GM18909 (cell line): Measurements from ENCODE around the gene LENEP.

Experiments
- ATAC-seq: cut with Tn5 transposase; IDR thresholded peaks from one replicate; pipeline ENCODE4 v1.9.1; 2021; ENCODE audit warnings: mild to moderate bottlenecking; ENCODE audit not compliant: unreplicated experiment, poor library complexity

Gene LENEP

DNA sequence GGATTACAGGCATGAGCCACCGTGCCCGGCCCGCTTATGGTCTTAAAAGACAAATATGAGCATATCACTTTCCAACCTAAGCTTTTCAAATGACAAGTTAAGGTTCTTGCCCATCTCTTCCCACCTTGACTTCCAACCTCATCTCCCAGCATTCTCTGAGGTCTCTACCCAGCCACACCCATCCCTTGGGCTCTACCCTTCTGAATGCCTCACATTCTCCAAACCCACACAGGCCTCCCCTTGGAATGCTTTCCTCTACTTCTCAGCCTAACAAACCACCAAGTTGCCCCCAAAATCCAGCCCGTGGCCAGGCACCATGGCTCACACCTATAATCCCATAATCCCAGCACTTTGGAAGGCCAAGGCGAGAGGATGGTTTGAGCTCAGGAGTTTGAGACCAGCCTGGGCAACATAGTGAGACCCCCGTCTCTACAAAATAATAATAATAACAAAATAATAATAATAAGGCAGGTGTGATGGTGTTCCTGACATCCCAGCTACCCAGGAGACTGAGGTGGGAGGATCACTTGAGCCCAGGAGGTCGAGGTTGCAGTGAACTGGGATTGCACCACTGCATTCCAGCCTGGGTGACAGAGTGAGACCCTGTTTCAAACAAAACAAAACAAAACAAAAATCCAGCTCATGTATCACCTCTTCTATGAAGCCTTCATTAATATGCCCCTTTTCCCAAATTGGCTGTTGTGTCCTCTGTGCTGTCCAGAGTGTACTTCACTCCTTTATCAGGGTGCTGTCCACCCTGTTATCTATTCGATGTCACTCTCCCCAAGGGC, 28.9 kb downstream of the LENEP start:
- ATAC-seq = no peak

DNA sequence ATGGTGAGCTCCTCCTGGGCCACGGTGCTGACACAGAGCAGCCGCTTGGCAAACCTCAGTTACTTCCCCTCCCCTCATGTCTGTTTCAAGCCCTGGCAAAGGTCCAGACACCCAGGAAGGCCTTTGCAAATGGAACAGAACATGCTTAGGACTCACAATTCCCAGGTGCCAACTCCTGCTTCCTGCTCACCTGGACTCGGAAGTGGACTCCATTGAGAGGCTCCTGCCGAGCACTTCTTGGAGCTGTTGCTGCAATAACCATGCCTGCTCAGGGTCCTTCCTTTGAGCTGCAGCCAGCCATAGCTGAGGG, 29.5 kb downstream of the LENEP start:
- no peak for ATAC-seq

- no peak for ATAC-seq
These were observed 30.2 kb downstream of the LENEP start for GRCh38 chr1:155023627-155024026.

GRCh38 chr1:155024315-155024714, 30.9 kb downstream of the LENEP start:
- ATAC-seq = no peak

DNA sequence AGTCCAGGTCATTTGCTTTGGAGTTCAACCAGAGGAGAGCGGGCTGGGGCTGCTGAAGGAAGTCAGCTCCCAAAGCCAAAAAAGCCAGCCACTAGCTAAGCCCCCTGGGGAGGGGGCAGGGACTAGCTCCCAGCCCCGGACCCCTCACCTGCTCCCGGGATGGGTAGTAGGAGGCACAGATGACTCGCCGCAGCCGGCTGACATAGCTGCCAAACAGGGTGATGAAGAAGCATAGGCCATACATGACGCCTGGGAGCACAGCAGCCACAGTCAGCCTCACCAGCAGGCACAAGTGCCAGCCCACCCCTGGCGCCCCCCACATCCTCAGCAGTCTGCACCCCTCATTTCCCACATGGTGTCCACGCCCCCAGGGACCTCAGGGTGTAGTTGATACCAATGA, 32.8 kb downstream of the LENEP start:
- ATAC-seq = no peak

DNA sequence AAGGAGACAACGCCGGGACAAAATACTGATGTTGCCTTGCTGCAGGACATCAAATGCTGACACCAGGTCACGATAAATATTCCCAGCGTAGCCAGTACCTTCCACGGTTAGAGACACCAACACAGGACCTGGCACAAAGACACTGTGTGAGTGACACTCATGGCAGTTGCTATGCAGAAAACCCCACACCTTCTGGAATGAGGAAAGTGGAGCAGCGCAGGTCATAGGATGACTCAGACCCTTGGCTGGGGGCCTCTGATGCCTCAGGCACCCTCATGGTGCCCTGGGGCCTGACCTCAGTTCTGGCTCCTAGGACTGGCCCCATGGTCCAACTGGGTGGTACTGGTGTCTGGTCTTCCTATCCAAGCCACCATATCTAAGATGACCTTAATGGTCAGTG, 33.2 kb downstream of the LENEP start:
- ATAC-seq = no peak

DNA sequence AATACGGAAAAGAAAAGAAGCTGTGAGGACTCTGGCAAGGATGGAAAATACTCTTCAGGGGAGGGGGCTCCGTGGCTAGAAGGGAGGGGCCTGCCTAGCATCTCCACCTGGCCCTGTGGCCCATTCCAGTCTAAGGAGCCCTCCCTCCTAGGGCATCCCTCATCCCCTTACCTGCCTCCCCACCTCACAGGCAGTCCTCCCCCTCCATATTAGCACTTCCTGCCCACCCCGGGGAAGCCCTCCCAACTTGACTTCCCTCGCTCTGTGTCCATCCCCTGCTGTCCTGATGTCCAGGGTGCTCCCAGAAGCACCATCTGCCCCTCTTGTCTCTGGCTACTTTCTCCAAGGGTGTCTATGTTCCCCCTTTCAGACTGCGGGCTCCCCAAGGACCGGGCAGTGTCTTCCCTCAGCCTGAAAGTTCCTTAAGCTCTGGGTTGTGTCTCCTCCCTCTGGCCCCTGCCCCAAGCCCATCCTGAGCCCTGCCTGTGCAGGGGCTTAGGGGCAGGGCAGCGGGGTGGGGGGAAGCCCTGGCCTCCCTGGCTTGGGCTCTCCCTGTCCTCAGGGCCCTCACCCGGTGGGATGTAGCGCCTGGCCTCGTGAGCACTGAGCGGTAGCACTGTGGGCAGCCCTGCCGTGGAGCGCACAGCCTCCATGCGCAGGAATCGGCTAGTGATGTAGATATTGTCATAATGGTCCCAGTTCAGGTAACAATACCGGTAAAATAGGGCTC, 36.3 kb downstream of the LENEP start:
- no peak for ATAC-seq

DNA sequence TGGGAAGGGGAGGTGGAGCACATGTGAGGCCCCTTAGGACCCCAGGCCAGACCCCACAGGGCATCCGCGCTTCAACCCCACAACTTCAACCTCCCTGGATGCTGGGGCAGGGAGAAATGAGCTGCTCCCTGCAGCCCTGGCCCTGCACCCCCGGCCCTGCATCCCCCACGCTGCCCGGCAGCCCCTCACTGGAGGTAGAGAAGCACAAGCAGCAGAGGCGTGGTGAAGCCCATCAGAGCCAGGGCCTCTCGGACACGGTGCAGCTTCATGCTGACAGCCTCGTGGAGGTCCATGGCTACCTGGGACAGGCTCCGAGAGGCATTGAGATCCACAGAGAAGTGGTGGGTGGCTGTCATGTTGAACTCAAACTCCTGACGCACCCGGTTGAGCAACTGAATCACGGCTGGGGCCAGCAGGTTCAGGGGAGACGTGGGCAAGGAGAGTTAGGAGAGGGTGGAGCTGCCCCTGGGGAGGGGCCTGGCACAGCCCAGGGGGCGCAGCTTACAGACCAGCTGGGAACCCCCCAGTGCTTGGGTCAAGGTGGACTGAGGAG, 36.9 kb downstream of the LENEP start:
- no peak for ATAC-seq

- no peak for ATAC-seq
These were observed 37.5 kb downstream of the LENEP start for GRCh38 chr1:155030899-155031298.

DNA sequence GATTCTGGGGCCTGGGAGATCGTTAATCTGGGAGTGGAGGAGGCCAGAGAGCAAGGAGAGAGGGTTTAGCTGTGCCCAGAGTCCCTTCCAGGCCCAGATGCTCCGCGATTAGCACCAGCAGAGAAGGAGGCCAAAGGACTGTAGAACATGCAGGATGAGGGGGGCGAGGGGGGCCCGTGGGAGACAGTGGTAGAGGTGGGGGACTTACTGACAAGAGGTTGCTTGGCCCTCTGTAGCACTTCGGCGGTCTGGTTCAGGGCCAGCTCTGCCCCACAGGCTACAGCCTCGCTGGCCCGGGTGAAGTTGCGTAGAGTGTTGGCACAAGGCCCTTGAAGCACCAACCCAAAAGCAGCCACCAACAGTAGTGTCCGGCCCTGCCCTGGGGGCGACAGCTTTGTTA, 39.5 kb downstream of the LENEP start:
- no peak for ATAC-seq

DNA sequence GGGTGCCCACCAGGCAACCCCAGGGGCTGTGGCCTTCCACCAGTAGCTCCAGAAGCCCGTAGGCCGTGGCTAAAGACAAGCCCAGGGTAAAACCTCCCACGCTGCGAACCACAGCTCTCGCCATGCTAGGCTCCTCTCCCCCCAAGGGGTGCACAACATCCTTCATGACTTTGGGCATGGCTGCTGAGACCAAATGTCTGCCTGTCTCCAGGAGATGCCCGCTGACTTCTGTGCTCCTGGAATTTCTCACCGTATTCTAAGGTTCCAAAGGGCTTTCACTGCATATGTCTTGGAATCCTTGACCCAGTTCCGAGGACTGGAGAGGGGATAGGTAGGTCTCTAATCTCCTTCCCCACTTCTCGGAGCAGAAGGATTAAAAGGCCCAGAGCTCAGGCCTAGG, 40.1 kb downstream of the LENEP start, which contains the start of the genes DCST1 and DCST2:
Gene DCST1, plus strand, starts transcription at position 301 of the 400 bp plus-strand sequence. CDS start 213 bp downstream, outside the sequence.
Gene DCST2, minus strand, starts transcription at position 258 of the 400 bp plus-strand sequence. Its CDS starts 80 bp downstream, at position 178.
- no peak for ATAC-seq

GRCh38 chr1:155034318-155035208, 41.2 kb downstream of the LENEP start:
- ATAC-seq = no peak

DNA sequence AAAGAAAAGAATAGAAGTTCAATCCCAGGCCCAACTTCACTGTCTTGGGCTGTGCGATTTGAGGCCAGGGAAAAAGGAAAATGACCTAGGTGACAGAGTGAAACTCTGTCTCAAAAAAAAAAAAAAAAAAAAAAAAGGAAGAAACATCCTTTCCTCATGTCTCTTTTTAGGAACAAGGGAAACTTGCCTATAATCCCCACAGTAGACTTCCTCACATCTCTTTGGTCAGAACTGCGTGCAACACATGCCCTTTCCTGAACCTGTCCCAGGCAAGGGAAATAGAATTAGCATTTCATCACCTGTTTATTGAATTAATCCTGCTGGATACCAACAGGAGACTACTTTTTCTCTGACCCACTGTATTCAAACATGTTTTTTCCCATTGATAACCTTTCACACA, 42.5 kb downstream of the LENEP start:
- no peak for ATAC-seq

GRCh38 chr1:155037043-155037442, 43.7 kb downstream of the LENEP start:
- ATAC-seq = no peak

DNA sequence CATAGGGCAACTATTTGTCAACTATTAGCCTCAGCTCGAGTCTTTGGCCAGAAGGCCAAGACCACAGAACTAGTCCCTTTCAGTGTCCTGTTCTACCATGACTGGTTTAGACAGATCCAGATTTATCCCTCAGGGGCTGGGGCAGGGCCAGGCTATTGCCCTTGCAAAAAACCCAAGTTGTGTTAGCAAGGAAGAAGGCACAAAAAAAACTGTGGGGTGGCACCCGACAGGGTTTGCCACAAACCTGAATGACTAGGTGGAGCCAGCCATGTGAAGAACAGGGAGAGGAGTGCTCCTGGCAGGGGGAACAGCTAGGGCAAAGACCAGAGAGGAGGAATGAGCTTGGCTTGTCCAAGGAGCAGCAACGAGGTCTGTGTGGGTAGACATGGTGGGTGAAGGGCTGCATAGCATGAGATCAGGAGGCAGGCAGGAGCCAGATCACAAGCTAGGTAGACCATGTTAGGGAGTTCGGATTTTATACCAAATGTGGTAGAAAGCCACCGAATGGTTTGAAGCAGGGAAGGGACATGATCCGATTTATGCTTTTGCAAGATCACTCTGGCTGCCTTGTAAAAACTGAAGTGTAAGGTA, 44.6 kb downstream of the LENEP start:
- ATAC-seq = no peak

DNA sequence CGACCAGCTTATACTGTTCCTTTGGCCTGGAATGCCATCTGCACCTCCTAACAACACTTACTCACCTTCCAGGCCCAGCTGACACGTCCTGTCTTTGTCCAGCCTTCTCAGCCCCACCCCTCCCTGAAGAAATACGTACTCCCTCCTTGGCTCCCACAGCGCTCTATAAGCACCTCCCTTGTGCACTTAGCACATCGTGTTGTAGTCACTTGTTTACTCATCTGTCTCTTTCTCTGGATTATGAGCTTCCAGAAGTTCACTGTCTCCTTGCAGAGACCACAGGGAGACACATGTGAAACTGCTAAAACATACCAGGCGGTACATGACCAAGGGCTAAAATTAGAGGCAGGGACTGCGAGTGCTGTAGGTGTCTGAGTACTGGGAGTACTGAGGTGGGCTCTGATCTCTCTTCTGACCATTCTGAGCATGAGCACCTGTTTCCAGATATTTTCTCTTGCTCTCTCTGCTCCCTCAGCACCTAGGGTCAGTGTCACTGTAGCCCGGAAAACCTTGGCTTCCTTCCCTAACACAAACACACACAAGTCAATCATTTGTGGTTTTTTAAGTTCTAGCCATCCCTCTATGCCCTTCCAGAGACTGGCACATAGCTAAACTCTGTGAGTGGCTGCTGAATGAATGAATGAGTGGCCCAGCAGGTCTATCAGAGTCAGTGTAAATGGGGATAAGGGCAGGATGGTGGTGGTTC, 45.4 kb downstream of the LENEP start:
- ATAC-seq = no peak

DNA sequence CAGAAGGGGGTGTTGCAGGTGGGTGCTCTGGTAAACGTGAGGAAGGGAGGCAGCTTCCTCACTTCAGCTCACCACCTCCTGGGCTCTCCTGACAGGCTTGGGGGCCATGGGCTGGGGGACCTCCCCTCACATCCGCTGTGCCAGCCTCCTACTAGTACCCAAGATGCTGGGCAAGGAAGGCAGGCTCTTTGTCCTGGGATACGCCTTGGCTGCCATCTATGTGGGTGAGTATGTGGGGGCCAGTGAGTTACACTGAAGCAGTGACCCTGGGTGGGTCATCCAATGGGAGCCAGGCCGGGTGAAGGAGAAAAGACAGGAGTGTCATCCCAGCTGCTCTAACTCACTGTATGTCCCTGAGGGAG, 45.9 kb downstream of the LENEP start:
- ATAC-seq = no peak

DNA sequence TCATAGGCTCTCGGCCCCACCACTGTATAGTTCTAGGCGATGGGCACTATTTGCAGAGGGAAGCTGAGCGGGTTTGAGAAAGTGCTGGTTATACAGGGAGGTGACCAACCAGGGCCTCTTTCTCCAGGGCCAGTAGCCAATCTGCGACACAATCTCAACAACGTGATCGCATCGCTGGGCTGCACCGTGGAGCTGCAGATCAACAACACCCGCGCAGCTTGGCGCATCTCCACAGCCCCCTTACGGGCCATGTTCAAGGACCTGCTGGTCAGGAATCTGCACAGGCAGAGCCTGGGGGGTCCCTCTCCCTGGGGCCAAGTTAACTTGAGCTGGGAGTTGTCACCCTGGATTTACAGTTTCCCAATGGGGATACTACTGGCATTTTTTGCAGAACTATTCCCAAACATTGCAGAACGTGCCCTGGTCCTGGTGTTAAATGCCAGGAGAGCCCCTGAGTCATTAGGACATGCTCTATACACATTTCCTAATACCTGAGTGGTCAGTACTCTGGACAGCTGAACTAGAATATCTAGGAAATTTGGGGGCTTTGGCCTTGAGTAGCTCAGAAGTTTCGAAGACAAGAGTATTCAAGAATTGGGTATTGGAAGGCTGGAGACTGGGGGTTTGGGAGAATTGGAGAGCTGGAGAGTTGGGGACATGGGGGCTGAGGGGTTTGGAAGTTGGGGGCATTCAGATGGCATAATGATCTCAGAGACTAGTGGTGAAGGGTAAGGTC, 47.1 kb downstream of the LENEP start:
- no peak for ATAC-seq

GRCh38 chr1:155042789-155043188, 49.4 kb downstream of the LENEP start:
- ATAC-seq = no peak
